Fibroblast of skin of left biceps (primary cell): ENCODE data around the gene ETS1.
"Not testable (repeated sequence)": the region's sequence is repeated elsewhere in the genome, so short reads cannot be mapped to it uniquely, and the experiment has no call there.

Experiments used
- DNase-seq, 2 experiments: peaks; one replicate each; pipeline ENCODE4 v3.0.0-alpha.2; 2013; ENCODE audit warnings: low read depth in 2 of 2

Gene ETS1

GRCh38 chr11:128465531-128465930, 121.8 kb downstream of the ETS1 start:
- DNase-seq = no peak

GRCh38 chr11:128464878-128465450, 122.4 kb downstream of the ETS1 start:
- no peak for DNase-seq

GRCh38 chr11:128463979-128464378, 123.4 kb downstream of the ETS1 start:
- no peak for DNase-seq

GRCh38 chr11:128463371-128463829, 124.0 kb downstream of the ETS1 start:
- peak; percentile 56 to 64 for DNase-seq

- no peak for DNase-seq
These were observed 124.4 kb downstream of the ETS1 start for GRCh38 chr11:128462922-128463321.

- DNase-seq = no peak
These were observed 125.2 kb downstream of the ETS1 start for GRCh38 chr11:128462189-128462588.

GRCh38 chr11:128458321-128458720, 129.0 kb downstream of the ETS1 start:
- peak; percentile 76 to 79 for DNase-seq

GRCh38 chr11:128457874-128458273, 129.5 kb downstream of the ETS1 start:
- peak; percentile 57 to 58 for DNase-seq

- DNase-seq = no peak
These were observed 130.6 kb downstream of the ETS1 start for GRCh38 chr11:128456566-128457268.

GRCh38 chr11:128455766-128456165, 131.6 kb downstream of the ETS1 start:
- no peak for DNase-seq

GRCh38 chr11:128453444-128454336, 133.7 kb downstream of the ETS1 start:
- DNase-seq = peak; percentile 86 to 88

GRCh38 chr11:128451652-128452470, 135.5 kb downstream of the ETS1 start:
- no peak for DNase-seq

GRCh38 chr11:128450882-128451651, 136.3 kb downstream of the ETS1 start:
- DNase-seq = no peak

GRCh38 chr11:128450425-128450824, 136.9 kb downstream of the ETS1 start:
- not testable (repeated sequence) for DNase-seq

- DNase-seq = no peak
These were observed 138.2 kb downstream of the ETS1 start for GRCh38 chr11:128448981-128449713.

GRCh38 chr11:128448200-128448886, 139.0 kb downstream of the ETS1 start:
- no peak for DNase-seq

- DNase-seq = no peak
These were observed 140.1 kb downstream of the ETS1 start for GRCh38 chr11:128447233-128447632.

- not testable (repeated sequence) for DNase-seq
These were observed 141.4 kb downstream of the ETS1 start for GRCh38 chr11:128445921-128446320.

- no peak for DNase-seq
These were observed 150.2 kb downstream of the ETS1 start for GRCh38 chr11:128437136-128437535.
